Keratinocyte (primary cell): Measurements from ENCODE around the gene MS4A6E. TPM values are rescaled to one million over a fixed set of nuclear protein-coding genes. Genes with fewer than 3 reads are reported as not detected.

ENCODE experiments used
- DNase-seq: peaks from one replicate; pipeline ENCODE4 v3.0.0-alpha.2; 2011; ENCODE audit warnings: low read depth, missing footprints, low spot score
- FAIRE-seq: peaks from 2 replicates; lab custom pipeline; 2011; peaks lifted over from hg19 to GRCh38; lab: Jason Lieb, UNC
- H2AFZ ChIP-seq: 2 replicates; pipeline ENCODE4 v1.6.0; 2012; ENCODE audit warnings: low read length, control low read depth, inconsistent platforms; ENCODE audit not compliant: control insufficient read depth
- H3K27ac ChIP-seq: 2 replicates; pipeline ENCODE4 v1.5.1; 2011; ENCODE audit warnings: low read length; ENCODE audit not compliant: control insufficient read depth, insufficient read depth
- H3K27me3 ChIP-seq: 3 replicates; pipeline ENCODE4 v1.6.0; 2011; ENCODE audit warnings: low read length; ENCODE audit not compliant: control insufficient read depth, insufficient read depth; ENCODE audit errors: extremely low read depth
- H3K36me3 ChIP-seq, 2 experiments: 2 replicates in 1 of 2; 3 replicates in 1 of 2; pipeline ENCODE4 v1.5.1; 2011; ENCODE audit warnings: low read length in 2 of 2, mild to moderate bottlenecking in 1 of 2; ENCODE audit not compliant: control insufficient read depth in 2 of 2, insufficient read depth in 2 of 2; ENCODE audit errors: extremely low read depth in 1 of 2
- H3K4me1 ChIP-seq: 3 replicates; pipeline ENCODE4 v1.5.1; 2011; ENCODE audit warnings: low read length; ENCODE audit not compliant: control insufficient read depth, insufficient read depth; ENCODE audit errors: extremely low read depth
- H3K4me2 ChIP-seq: 3 replicates; pipeline ENCODE4 v1.6.0; 2011; ENCODE audit warnings: low read depth, low read length; ENCODE audit not compliant: control insufficient read depth, insufficient read depth; ENCODE audit errors: extremely low read depth
- H3K4me3 ChIP-seq, 3 experiments: fragments of 200-600 bp in 1 of 3; sonication (generic) in 1 of 3; 2 replicates in 2 of 3; 3 replicates in 1 of 3; pipeline ENCODE4 v1.5.1; 2011 to 2016; ENCODE audit warnings: low read length in 3 of 3, mild to moderate bottlenecking in 3 of 3, control low read depth in 2 of 3, inconsistent platforms in 1 of 3, low read depth in 1 of 3, mixed read lengths in 1 of 3, mixed run types in 1 of 3, moderate library complexity in 1 of 3; ENCODE audit not compliant: control insufficient read depth in 2 of 3, insufficient read depth in 2 of 3; ENCODE audit errors: extremely low read depth in 1 of 3
- H3K79me2 ChIP-seq: 2 replicates; pipeline ENCODE4 v1.6.0; 2012; ENCODE audit warnings: low read length; ENCODE audit not compliant: control insufficient read depth, insufficient read depth
- H3K9ac ChIP-seq: 3 replicates; pipeline ENCODE4 v1.6.0; 2011; ENCODE audit warnings: low read length; ENCODE audit not compliant: control insufficient read depth, insufficient read depth; ENCODE audit errors: extremely low read depth
- H3K9me1 ChIP-seq: 3 replicates; pipeline ENCODE4 v1.6.0; 2011; ENCODE audit warnings: low read length; ENCODE audit not compliant: control insufficient read depth, insufficient read depth; ENCODE audit errors: extremely low read depth
- H3K9me3 ChIP-seq: 2 replicates; pipeline ENCODE4 v1.5.1; 2012; ENCODE audit warnings: low read depth, low read length; ENCODE audit not compliant: control insufficient read depth
- H4K20me1 ChIP-seq: 3 replicates; pipeline ENCODE4 v1.6.0; 2011; ENCODE audit warnings: low read length; ENCODE audit not compliant: control insufficient read depth, insufficient read depth; ENCODE audit errors: extremely low read depth
- EZH2 ChIP-seq: IDR thresholded peaks from one replicate; pipeline ENCODE4 v1.6.1; 2012; ENCODE audit warnings: inconsistent platforms, mild to moderate bottlenecking, low read length, moderate library complexity
- dilution Hi-C: fragments of 300-500 bp; cut with MboI; formaldehyde crosslinking; loops from one replicate; pipeline ENCODE4 v1.7.0; 2020; ENCODE audit warnings: low sequenced_read_pairs; ENCODE audit not compliant: extremely low pct_ligation_motif_present
- polyA minus RNA-seq, 3 experiments: library from RNA; depleted of rRNA, polyadenylated mRNA; stranded (reverse); fragments of >200 nt; gene quantifications; 1 replicate in 1 of 3; 2 replicates in 1 of 3; 3 replicates in 1 of 3; pipeline ENCODE4 v1.2.3, GENCODE V29; 2011
- polyA plus RNA-seq, 5 experiments: library from polyadenylated mRNA; depleted of rRNA in 3 of 5; stranded (reverse) in 3 of 5; stranded (forward) in 1 of 5; unstranded in 1 of 5; fragments of >200 nt; gene quantifications; 1 replicate in 1 of 5; 2 replicates in 3 of 5; 3 replicates in 1 of 5; pipeline versions ENCODE4 v1.2.1 to v1.2.3, GENCODE V29; 2011 to 2012; ENCODE audit warnings: missing spikeins in 2 of 5, low read depth in 1 of 5, low replicate concordance in 1 of 5
- TF ChIP-seq, protein P1 (sequence below), 3 experiments: IDR thresholded peaks in 1 of 3; conservative IDR thresholded peaks in 1 of 3; optimal IDR thresholded peaks in 1 of 3; 2 replicates in 2 of 3; 3 replicates in 1 of 3; pipeline versions ENCODE3 to v1.5.1; 2011; ENCODE audit warnings: low read length in 3 of 3, mild to moderate bottlenecking in 3 of 3, moderate library complexity in 2 of 3, control low read depth in 1 of 3, inconsistent platforms in 1 of 3; ENCODE audit not compliant: insufficient read depth in 2 of 3; ENCODE audit errors: extremely low read depth in 1 of 3

MS4A6E gene, protein sequence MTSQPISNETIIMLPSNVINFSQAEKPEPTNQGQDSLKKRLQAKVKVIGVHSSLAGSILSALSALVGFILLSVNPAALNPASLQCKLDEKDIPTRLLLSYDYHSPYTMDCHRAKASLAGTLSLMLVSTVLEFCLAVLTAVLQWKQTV
- polyA plus RNA-seq (not detected in 3 replicates), polyA minus RNA-seq (not detected in 3 replicates)
- polyA plus RNA-seq (2011; ENCODE audit: low read depth), result not detected
- polyA plus RNA-seq (2011; cell fraction: cytosol; rRNA removed), result not detected in 2 replicates
- polyA plus RNA-seq (2011; cell fraction: nucleus; rRNA removed), result not detected in 2 replicates
- not detected in 2 replicates for polyA plus RNA-seq (2012; ENCODE audit: low replicate concordance)
- polyA minus RNA-seq (2011; cell fraction: cytosol; rRNA and poly(A)+ RNA removed), result not detected
- not detected in 2 replicates for polyA minus RNA-seq (2011; cell fraction: nucleus; rRNA and poly(A)+ RNA removed)

DNA sequence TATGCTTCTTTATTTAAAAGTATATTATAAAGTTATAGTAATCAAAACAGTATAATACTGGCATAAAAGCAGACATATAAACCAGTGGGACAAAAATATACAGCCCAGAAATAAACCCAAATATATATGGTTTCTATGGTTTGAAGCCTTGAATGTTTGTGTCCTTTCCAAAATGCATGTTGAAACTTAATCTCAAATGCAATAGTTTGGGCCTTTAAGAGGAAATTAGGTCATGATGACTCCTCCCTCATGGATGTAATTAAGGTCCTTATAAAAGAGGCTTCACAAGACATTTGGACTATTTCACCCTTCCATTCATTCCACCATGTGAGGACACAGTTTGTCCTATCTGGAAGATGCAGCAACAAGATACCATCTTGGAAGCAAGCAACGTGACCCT is at the start of gene MS4A6E:
MS4A6E (plus strand) TSS at position 301 of the 400 bp plus-strand sequence. CDS start 7,641 bp downstream, outside the sequence.
- TF ChIP-seq EZH2, result no peak
- TF ChIP-seq, protein P1, sequence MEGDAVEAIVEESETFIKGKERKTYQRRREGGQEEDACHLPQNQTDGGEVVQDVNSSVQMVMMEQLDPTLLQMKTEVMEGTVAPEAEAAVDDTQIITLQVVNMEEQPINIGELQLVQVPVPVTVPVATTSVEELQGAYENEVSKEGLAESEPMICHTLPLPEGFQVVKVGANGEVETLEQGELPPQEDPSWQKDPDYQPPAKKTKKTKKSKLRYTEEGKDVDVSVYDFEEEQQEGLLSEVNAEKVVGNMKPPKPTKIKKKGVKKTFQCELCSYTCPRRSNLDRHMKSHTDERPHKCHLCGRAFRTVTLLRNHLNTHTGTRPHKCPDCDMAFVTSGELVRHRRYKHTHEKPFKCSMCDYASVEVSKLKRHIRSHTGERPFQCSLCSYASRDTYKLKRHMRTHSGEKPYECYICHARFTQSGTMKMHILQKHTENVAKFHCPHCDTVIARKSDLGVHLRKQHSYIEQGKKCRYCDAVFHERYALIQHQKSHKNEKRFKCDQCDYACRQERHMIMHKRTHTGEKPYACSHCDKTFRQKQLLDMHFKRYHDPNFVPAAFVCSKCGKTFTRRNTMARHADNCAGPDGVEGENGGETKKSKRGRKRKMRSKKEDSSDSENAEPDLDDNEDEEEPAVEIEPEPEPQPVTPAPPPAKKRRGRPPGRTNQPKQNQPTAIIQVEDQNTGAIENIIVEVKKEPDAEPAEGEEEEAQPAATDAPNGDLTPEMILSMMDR (optimal IDR thresholded peaks at IDR 0.05 in 1 of 3, IDR thresholded peaks at IDR 0.05 in 1 of 3, conservative IDR thresholded peaks at IDR 0.05 in 1 of 3; ENCODE audit: extremely low read depth in 1 of 3, insufficient read depth in 2 of 3, low read length in 3 of 3), result no peak
- no peak for DNase-seq

DNA sequence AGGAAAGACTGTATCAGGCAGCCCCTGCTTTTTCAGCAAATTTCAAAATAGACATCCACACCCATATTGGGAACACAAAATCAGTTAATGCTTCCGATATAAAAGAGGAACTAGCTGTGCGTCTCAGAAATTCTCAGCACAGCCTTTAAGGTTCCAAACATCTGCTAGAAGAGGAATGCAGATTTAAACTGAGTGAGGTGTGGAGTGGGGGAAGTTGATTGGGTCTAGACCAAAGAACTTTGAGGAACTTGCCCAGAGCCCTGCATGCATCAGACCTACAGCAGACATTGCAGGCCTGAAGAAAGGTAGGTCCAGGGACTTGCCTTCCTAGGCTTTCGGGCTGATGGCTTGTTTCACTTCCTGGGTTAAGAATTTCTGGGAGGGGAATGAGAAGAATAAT is 46.6 kb upstream of the MS4A6E start, which contains the start of gene MS4A4A:
MS4A4A (plus strand) TSS at position 255 of the 400 bp plus-strand sequence; CDS start at position 265, 10 bp downstream.
- Histone ChIP-seq H3K79me2 (no peaks in the 10 kb centered on the region), H3K4me2 (no peak within 1 kb of the TSS), H3K9ac (no peak within 1 kb of the TSS), H3K9me1 (no peaks in the 10 kb centered on the region), H3K36me3 (no peaks in the 10 kb centered on the region), H2AFZ (no peak within 1 kb of the TSS), H3K9me3 (no peaks in the 10 kb centered on the region), H3K4me3 (no peak within 1 kb of the TSS), H3K27ac (no peak within 1 kb of the TSS), H3K4me1 (no peaks in the 10 kb centered on the region), H4K20me1 (no peaks in the 10 kb centered on the region), H3K27me3 (no peaks in the 10 kb centered on the region)
- dilution Hi-C loops, result no loop called here
- no peak for TF ChIP-seq EZH2
- TF ChIP-seq, protein P1 (optimal IDR thresholded peaks at IDR 0.05 in 1 of 3, IDR thresholded peaks at IDR 0.05 in 1 of 3, conservative IDR thresholded peaks at IDR 0.05 in 1 of 3; ENCODE audit: extremely low read depth in 1 of 3, insufficient read depth in 2 of 3, low read length in 3 of 3), result no peak
- DNase-seq (no peak), FAIRE-seq (no peak)

More for the DNA sequence above, at the start of gene MS4A6E:
- Histone ChIP-seq H3K4me3 (no peak within 1 kb of the TSS), H3K36me3 (no peaks in the 10 kb centered on the region), H3K9me3 (peaks cover 2% of the 10 kb centered on the region), H3K4me2 (no peak within 1 kb of the TSS), H3K79me2 (no peaks in the 10 kb centered on the region), H3K9me1 (no peaks in the 10 kb centered on the region), H3K4me1 (no peaks in the 10 kb centered on the region), H4K20me1 (no peaks in the 10 kb centered on the region), H3K9ac (no peak within 1 kb of the TSS), H2AFZ (no peak within 1 kb of the TSS), H3K27ac (no peak within 1 kb of the TSS), H3K27me3 (no peaks in the 10 kb centered on the region)
- dilution Hi-C loops, result no loop called here
- FAIRE-seq, result no peak
